Activated T-cell treated with anti-CD3 and anti-CD28 coated beads, Interleukin-2, amount 50 U/mL, for 24 hours (primary cell): ENCODE results near the gene DPH1.

Experiments used
- DNase-seq: peaks from one replicate; pipeline ENCODE4 v3.0.0-alpha.2; 2020
- H3K27ac Mint-ChIP-seq: 2 replicates; pipeline ENCODE4 v1.8.0; 2020; ENCODE audit warnings: mild to moderate bottlenecking, mixed read lengths
- H3K27me3 Mint-ChIP-seq: 2 replicates; pipeline ENCODE4 v1.8.0; 2020; ENCODE audit warnings: mixed read lengths
- H3K36me3 Mint-ChIP-seq: 2 replicates; pipeline ENCODE4 v1.8.0; 2020; ENCODE audit warnings: low read depth, mixed read lengths
- H3K4me1 Mint-ChIP-seq: 2 replicates; pipeline ENCODE4 v1.8.0; 2020; ENCODE audit warnings: low read depth, mixed read lengths
- H3K4me3 Mint-ChIP-seq: 2 replicates; pipeline ENCODE4 v1.8.0; 2020; ENCODE audit warnings: mild to moderate bottlenecking, moderate library complexity, mixed read lengths
- H3K9me3 Mint-ChIP-seq: 2 replicates; pipeline ENCODE4 v1.8.0; 2020; ENCODE audit warnings: mixed read lengths

DPH1 gene

GRCh38 chr17:2057175-2057759 lies 27.3 kb downstream of the DPH1 start:
- peaks cover 34% of the 10 kb centered on the region for H3K4me1 Mint-ChIP-seq
- H3K36me3 Mint-ChIP-seq: peaks cover 39% of the 10 kb centered on the region
- DNase-seq: peak; percentile 58
- H3K4me3 Mint-ChIP-seq: no peak overlapping the region
- H3K9me3 Mint-ChIP-seq: no peaks in the 10 kb centered on the region
- peaks cover 9% of the 10 kb centered on the region for H3K27me3 Mint-ChIP-seq
- H3K27ac Mint-ChIP-seq: no peak overlapping the region

- H3K36me3 Mint-ChIP-seq: peaks cover 46% of the 10 kb centered on the region
- DNase-seq: peak; percentile 65
- peak overlapping the region; percentile 62 for H3K4me3 Mint-ChIP-seq
- peak overlapping the region; percentile 50 for H3K27ac Mint-ChIP-seq
- H3K27me3 Mint-ChIP-seq: peaks cover 8% of the 10 kb centered on the region
- H3K4me1 Mint-ChIP-seq: peaks cover 37% of the 10 kb centered on the region
- H3K9me3 Mint-ChIP-seq: no peaks in the 10 kb centered on the region
Observed at GRCh38 chr17:2057760-2058585, 28.0 kb downstream of the DPH1 start.

- peaks cover 3% of the 10 kb centered on the region for H3K27me3 Mint-ChIP-seq
- H3K4me1 Mint-ChIP-seq: peaks cover 36% of the 10 kb centered on the region
- peak; percentile 81 for DNase-seq
- peaks cover 55% of the 10 kb centered on the region for H3K36me3 Mint-ChIP-seq
- peak overlapping the region; percentile 50 for H3K27ac Mint-ChIP-seq
- no peaks in the 10 kb centered on the region for H3K9me3 Mint-ChIP-seq
- peak overlapping the region; percentile 49 for H3K4me3 Mint-ChIP-seq
Observed at GRCh38 chr17:2058586-2059546, 28.9 kb downstream of the DPH1 start.

- peaks cover 29% of the 10 kb centered on the region for H3K4me1 Mint-ChIP-seq
- H3K36me3 Mint-ChIP-seq: peaks cover 64% of the 10 kb centered on the region
- H3K27ac Mint-ChIP-seq: peak overlapping the region; percentile 47
- peaks cover 3% of the 10 kb centered on the region for H3K27me3 Mint-ChIP-seq
- peak overlapping the region; percentile 10 for H3K4me3 Mint-ChIP-seq
- DNase-seq: no peak
- no peaks in the 10 kb centered on the region for H3K9me3 Mint-ChIP-seq
Observed at GRCh38 chr17:2059547-2060384, 29.8 kb downstream of the DPH1 start.

- H3K4me1 Mint-ChIP-seq: peaks cover 31% of the 10 kb centered on the region
- no peak overlapping the region for H3K4me3 Mint-ChIP-seq
- peaks cover 69% of the 10 kb centered on the region for H3K36me3 Mint-ChIP-seq
Observed at GRCh38 chr17:2060385-2060658, 30.4 kb downstream of the DPH1 start.

GRCh38 chr17:2060681-2061440 lies 30.9 kb downstream of the DPH1 start:
- Mint-ChIP-seq H3K4me3 (no peak overlapping the region), H3K27me3 (peaks cover 3% of the 10 kb centered on the region), H3K4me1 (peaks cover 32% of the 10 kb centered on the region), H3K9me3 (no peaks in the 10 kb centered on the region), H3K36me3 (peaks cover 75% of the 10 kb centered on the region), H3K27ac (peak overlapping the region; percentile 47)
- no peak for DNase-seq

More at GRCh38 chr17:2060385-2060658, 30.4 kb downstream of the DPH1 start:
- DNase-seq: no peak
- Mint-ChIP-seq H3K27me3 (peaks cover 3% of the 10 kb centered on the region), H3K9me3 (no peaks in the 10 kb centered on the region), H3K27ac (peak overlapping the region; percentile 47)

GRCh38 chr17:2061441-2061958 lies 31.5 kb downstream of the DPH1 start:
- Mint-ChIP-seq H3K27me3 (peaks cover 3% of the 10 kb centered on the region), H3K36me3 (peaks cover 81% of the 10 kb centered on the region), H3K4me3 (no peak overlapping the region), H3K27ac (no peak overlapping the region), H3K4me1 (peaks cover 31% of the 10 kb centered on the region), H3K9me3 (no peaks in the 10 kb centered on the region)
- DNase-seq: no peak

GRCh38 chr17:2062571-2063183 lies 32.7 kb downstream of the DPH1 start:
- Mint-ChIP-seq H3K4me1 (peaks cover 30% of the 10 kb centered on the region), H3K27me3 (peaks cover 3% of the 10 kb centered on the region), H3K36me3 (peaks cover 88% of the 10 kb centered on the region), H3K4me3 (no peak overlapping the region), H3K27ac (no peak overlapping the region), H3K9me3 (no peaks in the 10 kb centered on the region)
- DNase-seq: no peak

- peaks cover 92% of the 10 kb centered on the region for H3K36me3 Mint-ChIP-seq
- no peaks in the 10 kb centered on the region for H3K9me3 Mint-ChIP-seq
- H3K4me3 Mint-ChIP-seq: no peak overlapping the region
- no peak for DNase-seq
- H3K27me3 Mint-ChIP-seq: peaks cover 3% of the 10 kb centered on the region
- H3K4me1 Mint-ChIP-seq: peaks cover 35% of the 10 kb centered on the region
- H3K27ac Mint-ChIP-seq: peak overlapping the region; percentile 60
Observed at GRCh38 chr17:2063261-2064146, 33.6 kb downstream of the DPH1 start.

- Mint-ChIP-seq H3K4me1 (peaks cover 41% of the 10 kb centered on the region), H3K36me3 (peaks cover 98% of the 10 kb centered on the region), H3K4me3 (no peak overlapping the region), H3K27ac (no peak overlapping the region), H3K9me3 (no peaks in the 10 kb centered on the region), H3K27me3 (peaks cover 3% of the 10 kb centered on the region)
- DNase-seq: no peak
Observed at GRCh38 chr17:2064147-2064489, 34.2 kb downstream of the DPH1 start.

- Mint-ChIP-seq H3K9me3 (no peaks in the 10 kb centered on the region), H3K4me3 (no peak overlapping the region), H3K4me1 (peaks cover 42% of the 10 kb centered on the region), H3K27me3 (peaks cover under 1% of the 10 kb centered on the region), H3K27ac (peak overlapping the region; percentile 55), H3K36me3 (peaks cover 98% of the 10 kb centered on the region)
- DNase-seq: no peak
Observed at GRCh38 chr17:2064520-2064971, 34.6 kb downstream of the DPH1 start.
